ENCODE data around the gene HOOK1.
A peak's percentile ranks its signal among the peaks of the same experiment; 100 is the strongest.
"Not testable (repeated sequence)": the region's sequence is repeated elsewhere in the genome, so short reads cannot be mapped to it uniquely, and the experiment has no call there.

HOOK1 gene

DNA sequence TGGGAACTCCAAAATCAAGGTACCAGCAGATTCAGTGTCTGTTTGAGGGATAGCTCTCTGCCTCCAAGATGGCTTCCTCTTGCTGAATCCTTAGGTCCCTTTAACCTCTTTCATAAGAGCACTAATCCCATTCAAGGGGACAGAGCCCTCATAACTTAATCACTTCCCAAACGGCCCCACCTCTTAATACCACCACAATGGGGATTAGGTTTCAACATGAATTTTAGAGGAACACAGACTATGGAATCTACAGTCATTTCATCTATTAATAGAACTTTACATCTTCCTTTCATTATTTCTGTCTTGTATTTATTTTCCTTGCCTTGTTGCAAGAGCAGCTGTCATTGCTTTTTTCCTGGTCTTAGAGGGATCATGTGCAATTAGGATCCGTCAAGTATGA, 30.3 kb downstream of the HOOK1 start:
- no peak for TF ChIP-seq ZFX (IDR thresholded peaks at IDR 0.05)
- TF ChIP-seq, protein P1, sequence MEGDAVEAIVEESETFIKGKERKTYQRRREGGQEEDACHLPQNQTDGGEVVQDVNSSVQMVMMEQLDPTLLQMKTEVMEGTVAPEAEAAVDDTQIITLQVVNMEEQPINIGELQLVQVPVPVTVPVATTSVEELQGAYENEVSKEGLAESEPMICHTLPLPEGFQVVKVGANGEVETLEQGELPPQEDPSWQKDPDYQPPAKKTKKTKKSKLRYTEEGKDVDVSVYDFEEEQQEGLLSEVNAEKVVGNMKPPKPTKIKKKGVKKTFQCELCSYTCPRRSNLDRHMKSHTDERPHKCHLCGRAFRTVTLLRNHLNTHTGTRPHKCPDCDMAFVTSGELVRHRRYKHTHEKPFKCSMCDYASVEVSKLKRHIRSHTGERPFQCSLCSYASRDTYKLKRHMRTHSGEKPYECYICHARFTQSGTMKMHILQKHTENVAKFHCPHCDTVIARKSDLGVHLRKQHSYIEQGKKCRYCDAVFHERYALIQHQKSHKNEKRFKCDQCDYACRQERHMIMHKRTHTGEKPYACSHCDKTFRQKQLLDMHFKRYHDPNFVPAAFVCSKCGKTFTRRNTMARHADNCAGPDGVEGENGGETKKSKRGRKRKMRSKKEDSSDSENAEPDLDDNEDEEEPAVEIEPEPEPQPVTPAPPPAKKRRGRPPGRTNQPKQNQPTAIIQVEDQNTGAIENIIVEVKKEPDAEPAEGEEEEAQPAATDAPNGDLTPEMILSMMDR (conservative IDR thresholded peaks at IDR 0.05) = no peak

DNA sequence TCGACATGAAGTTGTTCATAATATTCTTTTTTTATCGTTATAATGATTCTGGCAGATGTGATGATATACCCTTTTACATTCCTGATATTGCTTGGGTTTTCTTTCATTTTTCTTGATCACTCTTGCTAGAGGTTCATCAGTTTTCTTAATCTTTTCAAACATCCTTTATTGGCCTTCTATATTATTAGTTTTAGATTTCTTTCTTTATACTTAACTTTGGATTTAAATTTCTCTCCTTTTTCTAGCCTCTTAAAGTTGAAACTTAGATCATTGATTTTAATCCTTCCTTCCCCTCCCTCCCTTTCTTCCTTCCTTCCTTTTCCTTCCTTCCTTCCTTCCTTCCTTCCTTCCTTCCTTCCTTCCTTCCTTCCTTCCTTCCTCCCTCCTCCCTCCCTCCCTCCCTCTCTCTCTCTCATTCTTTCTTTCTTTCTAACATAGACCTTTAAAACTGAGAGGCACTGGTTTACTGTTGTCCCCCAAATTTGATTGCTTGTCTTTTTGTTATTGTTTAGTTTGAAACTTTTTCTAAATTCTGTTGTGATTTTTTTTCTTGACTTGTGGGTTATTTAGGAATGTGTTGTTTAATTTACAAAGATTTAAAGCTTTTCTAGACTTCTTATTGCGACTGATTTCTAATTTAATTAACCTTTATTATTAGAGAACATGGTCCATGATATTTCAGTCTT, 31.6 kb downstream of the HOOK1 start:
- H3K27ac ChIP-seq = no peak overlapping the region
- TF ChIP-seq, protein P1 (conservative IDR thresholded peaks at IDR 0.05) = no peak
- TF ChIP-seq ZFX (IDR thresholded peaks at IDR 0.05) = no peak

More for the DNA sequence above, 30.3 kb downstream of the HOOK1 start:
- H3K27ac ChIP-seq = no peak overlapping the region

GRCh38 chr1:59846895-59847282, 32.1 kb downstream of the HOOK1 start:
- TF ChIP-seq, protein P1 (conservative IDR thresholded peaks at IDR 0.05) = no peak

GRCh38 chr1:59852117-59852516, 37.4 kb downstream of the HOOK1 start:
- H3K27ac ChIP-seq = no peak overlapping the region
- TF ChIP-seq, protein P1 (conservative IDR thresholded peaks at IDR 0.05) = no peak
- no peak for TF ChIP-seq ZFX (IDR thresholded peaks at IDR 0.05)

More at GRCh38 chr1:59846895-59847282, 32.1 kb downstream of the HOOK1 start:
- no peak overlapping the region for H3K27ac ChIP-seq

DNA sequence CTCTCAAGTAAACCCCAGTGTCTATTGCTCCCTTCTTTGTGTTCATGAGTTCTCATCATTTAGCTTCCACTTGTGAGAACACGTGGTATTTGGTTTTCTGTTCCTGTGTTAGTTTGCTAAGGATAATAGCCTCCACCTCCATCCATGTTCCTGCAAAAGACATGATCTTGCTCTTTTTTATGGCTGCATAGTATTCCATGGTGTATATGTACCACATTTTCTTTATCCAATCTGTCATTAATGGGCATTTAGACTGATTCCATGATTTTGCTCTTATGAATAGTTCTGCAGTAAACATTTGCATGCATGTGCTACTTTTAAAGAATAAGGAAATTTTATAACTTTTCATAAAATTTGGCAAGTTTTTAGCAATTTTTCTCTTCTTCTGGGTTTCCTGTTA, 40.5 kb downstream of the HOOK1 start:
- not testable (repeated sequence) for H3K27ac ChIP-seq

- H3K27ac ChIP-seq = peak overlapping the region; percentile 58; the same call in 1 of the 2 replicates
- no peak for TF ChIP-seq ZFX (IDR thresholded peaks at IDR 0.05)
- TF ChIP-seq, protein P1 (conservative IDR thresholded peaks at IDR 0.05) = no peak
Measured at GRCh38 chr1:59856725-59857338, 42.1 kb downstream of the HOOK1 start.

DNA sequence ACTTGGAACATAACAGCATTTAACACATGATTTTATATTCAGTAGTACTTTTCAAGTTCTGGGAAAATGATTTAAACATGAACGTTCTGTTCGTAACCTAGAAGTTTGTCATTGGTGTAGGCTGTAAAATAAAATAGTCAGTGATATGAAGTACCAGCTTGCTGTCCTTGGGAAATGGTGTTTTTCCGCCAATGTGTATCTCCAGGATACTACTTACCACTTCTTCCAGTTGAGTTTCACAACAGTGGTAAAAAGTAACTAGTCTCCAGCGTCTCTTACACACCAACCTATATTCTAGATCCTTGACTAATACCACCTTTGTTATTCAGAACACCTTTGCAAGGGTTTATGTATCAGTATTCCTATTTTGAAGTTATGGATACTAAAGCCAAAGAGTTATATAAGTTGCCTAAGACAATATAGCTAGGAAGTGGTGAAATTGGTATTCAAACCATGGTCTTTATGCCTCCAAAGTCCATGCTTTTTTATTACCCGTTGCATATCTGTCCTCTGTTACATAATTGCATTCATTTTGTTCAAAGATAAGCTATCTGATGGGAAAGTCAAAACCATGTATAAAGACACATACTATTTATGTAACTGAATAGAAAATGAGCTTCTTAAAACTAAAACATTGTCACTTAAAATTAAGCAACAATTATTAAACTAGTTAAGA, 43.1 kb downstream of the HOOK1 start:
- no peak overlapping the region for H3K27ac ChIP-seq

More for the DNA sequence above, 43.1 kb downstream of the HOOK1 start:
- TF ChIP-seq, protein P1 (conservative IDR thresholded peaks at IDR 0.05) = no peak
- TF ChIP-seq ZFX (IDR thresholded peaks at IDR 0.05) = no peak

All from C4-2B (cell line).